SU-DHL-6 (cell line): Measurements from ENCODE around the gene PGRMC2.
"Not testable (repeated sequence)": the region's sequence is repeated elsewhere in the genome, so short reads cannot be mapped to it uniquely, and the experiment has no call there.

Source experiments
- EZH2phosphoT487 ChIP-seq: fragments of 200-600 bp; sonication (generic), shearing (Covaris generic); conservative IDR thresholded peaks from 2 replicates; pipeline ENCODE4 v1.6.1; 2018; ENCODE audit warnings: mild to moderate bottlenecking, antibody characterized with exemption, low read length, moderate library complexity, mixed read lengths
- TF ChIP-seq, protein P1 (sequence below): fragments of 200-600 bp; sonication (generic); IDR thresholded peaks from one replicate; pipeline ENCODE4 v1.5.1; 2017; ENCODE audit warnings: antibody characterized with exemption, mild to moderate bottlenecking, low read length, moderate library complexity; ENCODE audit not compliant: insufficient read depth, poor library complexity, severe bottlenecking

DNA sequence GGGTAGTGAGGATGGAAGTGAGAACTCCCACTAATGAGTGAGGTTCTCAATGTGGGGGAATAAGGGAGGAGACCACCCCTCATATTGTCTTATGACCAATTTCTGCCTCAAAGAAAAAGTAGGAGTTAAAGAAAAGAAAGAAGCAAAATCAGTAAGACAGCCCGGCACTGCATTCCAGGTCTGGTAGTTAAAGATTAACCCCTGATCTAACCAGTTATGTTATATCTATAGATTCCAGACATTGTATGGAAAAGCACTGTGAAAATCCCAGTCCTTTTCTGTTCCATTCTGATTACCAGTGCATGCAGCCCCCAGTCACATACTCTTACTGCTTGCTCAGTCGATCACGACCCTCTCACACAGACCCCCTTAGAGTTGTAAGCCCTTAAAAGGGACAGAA, 20.4 kb downstream of the PGRMC2 start:
- TF ChIP-seq, protein P1, sequence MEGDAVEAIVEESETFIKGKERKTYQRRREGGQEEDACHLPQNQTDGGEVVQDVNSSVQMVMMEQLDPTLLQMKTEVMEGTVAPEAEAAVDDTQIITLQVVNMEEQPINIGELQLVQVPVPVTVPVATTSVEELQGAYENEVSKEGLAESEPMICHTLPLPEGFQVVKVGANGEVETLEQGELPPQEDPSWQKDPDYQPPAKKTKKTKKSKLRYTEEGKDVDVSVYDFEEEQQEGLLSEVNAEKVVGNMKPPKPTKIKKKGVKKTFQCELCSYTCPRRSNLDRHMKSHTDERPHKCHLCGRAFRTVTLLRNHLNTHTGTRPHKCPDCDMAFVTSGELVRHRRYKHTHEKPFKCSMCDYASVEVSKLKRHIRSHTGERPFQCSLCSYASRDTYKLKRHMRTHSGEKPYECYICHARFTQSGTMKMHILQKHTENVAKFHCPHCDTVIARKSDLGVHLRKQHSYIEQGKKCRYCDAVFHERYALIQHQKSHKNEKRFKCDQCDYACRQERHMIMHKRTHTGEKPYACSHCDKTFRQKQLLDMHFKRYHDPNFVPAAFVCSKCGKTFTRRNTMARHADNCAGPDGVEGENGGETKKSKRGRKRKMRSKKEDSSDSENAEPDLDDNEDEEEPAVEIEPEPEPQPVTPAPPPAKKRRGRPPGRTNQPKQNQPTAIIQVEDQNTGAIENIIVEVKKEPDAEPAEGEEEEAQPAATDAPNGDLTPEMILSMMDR: not testable (repeated sequence)
- TF ChIP-seq EZH2phosphoT487: not testable (repeated sequence)
